H7 (cell line): ENCODE results near the gene ASAP2. TPM values are rescaled to one million over a fixed set of nuclear protein-coding genes. Genes with fewer than 3 reads are reported as not detected.
A peak's percentile ranks its signal among the peaks of the same experiment; 100 is the strongest.
"Not testable (repeated sequence)": the region's sequence is repeated elsewhere in the genome, so short reads cannot be mapped to it uniquely, and the experiment has no call there.

Source experiments
- DNase-seq: peaks from one replicate; pipeline ENCODE4 v3.0.0; 2012
- H3K27me3 ChIP-seq: 2 replicates; pipeline ENCODE4 v1.6.0; 2011; ENCODE audit warnings: mild to moderate bottlenecking, low read length; ENCODE audit not compliant: control insufficient read depth, insufficient read depth
- H3K36me3 ChIP-seq: replicated peaks from 2 replicates; pipeline ENCODE4 v1.5.1; 2011; ENCODE audit warnings: low read length; ENCODE audit not compliant: control insufficient read depth, insufficient read depth
- H3K4me3 ChIP-seq: 2 replicates; pipeline ENCODE4 v1.5.1; 2011; ENCODE audit warnings: low read depth, mild to moderate bottlenecking, control low read depth, low read length, moderate library complexity; ENCODE audit not compliant: insufficient read depth
- total RNA-seq: library from RNA; depleted of rRNA; stranded (reverse); fragments of >200 nt; shearing (Covaris generic); gene quantifications from 2 replicates; pipeline ENCODE4 v1.2.3, GENCODE V29; 2014

The ASAP2 gene
- total RNA-seq, 1 experiment from 2014 or later, result 5.2 TPM

GRCh38 chr2:9390991-9391390, 184.4 kb downstream of the ASAP2 start:
- Histone ChIP-seq H3K27me3 (no peaks in the 10 kb centered on the region), H3K4me3 (no peak overlapping the region), H3K36me3 (peaks cover 6% of the 10 kb centered on the region)
- no peak for DNase-seq

GRCh38 chr2:9391961-9392720, 185.5 kb downstream of the ASAP2 start:
- no peak for DNase-seq
- no peaks in the 10 kb centered on the region for H3K27me3 ChIP-seq
- no peak overlapping the region for H3K4me3 ChIP-seq
- H3K36me3 ChIP-seq, result peaks cover 6% of the 10 kb centered on the region

- DNase-seq, result peak; percentile 83
- Histone ChIP-seq H3K27me3 (no peaks in the 10 kb centered on the region), H3K4me3 (no peak overlapping the region), H3K36me3 (peaks cover 5% of the 10 kb centered on the region)
Measured at GRCh38 chr2:9392898-9393765, 186.5 kb downstream of the ASAP2 start.

GRCh38 chr2:9394816-9395215, 188.2 kb downstream of the ASAP2 start:
- no peaks in the 10 kb centered on the region for H3K27me3 ChIP-seq
- H3K36me3 ChIP-seq, result peaks cover 3% of the 10 kb centered on the region
- no peak for DNase-seq
- no peak overlapping the region for H3K4me3 ChIP-seq

- H3K4me3 ChIP-seq, result no peak overlapping the region
- H3K36me3 ChIP-seq, result peaks cover 3% of the 10 kb centered on the region
- no peak for DNase-seq
- H3K27me3 ChIP-seq, result no peaks in the 10 kb centered on the region
Measured at GRCh38 chr2:9397201-9397600, 190.6 kb downstream of the ASAP2 start.

GRCh38 chr2:9398251-9398650, 191.6 kb downstream of the ASAP2 start:
- H3K4me3 ChIP-seq, DNase-seq, H3K36me3 ChIP-seq, H3K27me3 ChIP-seq: not testable (repeated sequence)

- Histone ChIP-seq H3K4me3 (no peak overlapping the region), H3K27me3 (no peaks in the 10 kb centered on the region), H3K36me3 (peaks cover 3% of the 10 kb centered on the region)
- DNase-seq, result no peak
Measured at GRCh38 chr2:9398881-9399780, 192.5 kb downstream of the ASAP2 start.

- H3K27me3 ChIP-seq, result no peaks in the 10 kb centered on the region
- H3K36me3 ChIP-seq, result no peaks in the 10 kb centered on the region; the same call in 1 of the 2 replicates
- DNase-seq, result peak; percentile 53
- H3K4me3 ChIP-seq, result no peak overlapping the region
Measured at GRCh38 chr2:9400268-9401058, 193.9 kb downstream of the ASAP2 start.

GRCh38 chr2:9401059-9401547, 194.5 kb downstream of the ASAP2 start:
- H3K36me3 ChIP-seq, result no peaks in the 10 kb centered on the region; the same call in 1 of the 2 replicates
- H3K4me3 ChIP-seq, result no peak overlapping the region
- DNase-seq, result no peak
- no peaks in the 10 kb centered on the region for H3K27me3 ChIP-seq

GRCh38 chr2:9401646-9402371, 195.2 kb downstream of the ASAP2 start:
- H3K27me3 ChIP-seq, result no peaks in the 10 kb centered on the region
- no peaks in the 10 kb centered on the region; the same call in 1 of the 2 replicates for H3K36me3 ChIP-seq
- H3K4me3 ChIP-seq, result no peak overlapping the region
- DNase-seq, result no peak

GRCh38 chr2:9403924-9404323, 197.3 kb downstream of the ASAP2 start:
- no peak overlapping the region for H3K4me3 ChIP-seq
- no peak for DNase-seq
- no peaks in the 10 kb centered on the region for H3K27me3 ChIP-seq
- H3K36me3 ChIP-seq, result no peaks in the 10 kb centered on the region; the same call in 1 of the 2 replicates

- Histone ChIP-seq H3K4me3 (no peak overlapping the region), H3K27me3 (no peaks in the 10 kb centered on the region), H3K36me3 (no peaks in the 10 kb centered on the region; the same call in 1 of the 2 replicates)
- no peak for DNase-seq
Measured at GRCh38 chr2:9404451-9404850, 197.8 kb downstream of the ASAP2 start.

GRCh38 chr2:9405636-9406035, 199.0 kb downstream of the ASAP2 start:
- Histone ChIP-seq H3K27me3 (no peaks in the 10 kb centered on the region), H3K4me3 (no peak overlapping the region), H3K36me3 (no peaks in the 10 kb centered on the region; the same call in 1 of the 2 replicates)
- no peak for DNase-seq
